ENCODE data around the gene TPM2.

TPM2 gene

DNA sequence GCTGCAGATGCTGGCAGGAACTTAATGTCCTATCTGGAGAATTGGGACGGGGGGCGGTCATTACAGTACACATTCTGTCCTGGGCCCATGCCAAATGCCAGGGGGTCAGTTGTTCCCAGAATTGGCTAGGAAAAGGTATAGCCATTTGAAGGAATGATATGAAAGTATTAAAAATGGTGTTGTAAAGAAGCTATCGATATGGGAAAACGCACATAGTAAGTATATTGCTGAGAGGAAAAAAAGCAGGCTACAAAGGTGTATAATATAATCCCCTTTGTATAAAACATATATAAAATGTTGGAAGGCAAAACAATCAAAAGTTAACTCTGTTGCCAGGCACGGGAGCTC is 24.3 kb downstream of the TPM2 start:
- DNase-seq (ENCODE audit: low read depth, low spot score): no peak
- CTCF ChIA-PET: interaction anchor here (0.7 to 11.9 kb wide), 10 partner anchors 7 to 69 kb away, joined by 3 to 148 read pairs (median 6); partner anchors contain the start of genes CA9, CCDC107, CREB3 and RMRP
- POLR2A ChIA-PET: interaction anchor here (0.9 to 3.2 kb wide), 6 partner anchors 13 to 63 kb away, joined by 3 to 23 read pairs (median 8); partner anchors contain the start of gene TPM2
- H3K4me3 ChIP-seq (ENCODE audit: low read depth, low read length): peak overlapping the region; percentile 71
- TF ChIP-seq, protein P1, sequence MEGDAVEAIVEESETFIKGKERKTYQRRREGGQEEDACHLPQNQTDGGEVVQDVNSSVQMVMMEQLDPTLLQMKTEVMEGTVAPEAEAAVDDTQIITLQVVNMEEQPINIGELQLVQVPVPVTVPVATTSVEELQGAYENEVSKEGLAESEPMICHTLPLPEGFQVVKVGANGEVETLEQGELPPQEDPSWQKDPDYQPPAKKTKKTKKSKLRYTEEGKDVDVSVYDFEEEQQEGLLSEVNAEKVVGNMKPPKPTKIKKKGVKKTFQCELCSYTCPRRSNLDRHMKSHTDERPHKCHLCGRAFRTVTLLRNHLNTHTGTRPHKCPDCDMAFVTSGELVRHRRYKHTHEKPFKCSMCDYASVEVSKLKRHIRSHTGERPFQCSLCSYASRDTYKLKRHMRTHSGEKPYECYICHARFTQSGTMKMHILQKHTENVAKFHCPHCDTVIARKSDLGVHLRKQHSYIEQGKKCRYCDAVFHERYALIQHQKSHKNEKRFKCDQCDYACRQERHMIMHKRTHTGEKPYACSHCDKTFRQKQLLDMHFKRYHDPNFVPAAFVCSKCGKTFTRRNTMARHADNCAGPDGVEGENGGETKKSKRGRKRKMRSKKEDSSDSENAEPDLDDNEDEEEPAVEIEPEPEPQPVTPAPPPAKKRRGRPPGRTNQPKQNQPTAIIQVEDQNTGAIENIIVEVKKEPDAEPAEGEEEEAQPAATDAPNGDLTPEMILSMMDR (IDR thresholded peaks at IDR 0.05; ENCODE audit: insufficient read depth, low read length, missing control alignments): no peak

DNA sequence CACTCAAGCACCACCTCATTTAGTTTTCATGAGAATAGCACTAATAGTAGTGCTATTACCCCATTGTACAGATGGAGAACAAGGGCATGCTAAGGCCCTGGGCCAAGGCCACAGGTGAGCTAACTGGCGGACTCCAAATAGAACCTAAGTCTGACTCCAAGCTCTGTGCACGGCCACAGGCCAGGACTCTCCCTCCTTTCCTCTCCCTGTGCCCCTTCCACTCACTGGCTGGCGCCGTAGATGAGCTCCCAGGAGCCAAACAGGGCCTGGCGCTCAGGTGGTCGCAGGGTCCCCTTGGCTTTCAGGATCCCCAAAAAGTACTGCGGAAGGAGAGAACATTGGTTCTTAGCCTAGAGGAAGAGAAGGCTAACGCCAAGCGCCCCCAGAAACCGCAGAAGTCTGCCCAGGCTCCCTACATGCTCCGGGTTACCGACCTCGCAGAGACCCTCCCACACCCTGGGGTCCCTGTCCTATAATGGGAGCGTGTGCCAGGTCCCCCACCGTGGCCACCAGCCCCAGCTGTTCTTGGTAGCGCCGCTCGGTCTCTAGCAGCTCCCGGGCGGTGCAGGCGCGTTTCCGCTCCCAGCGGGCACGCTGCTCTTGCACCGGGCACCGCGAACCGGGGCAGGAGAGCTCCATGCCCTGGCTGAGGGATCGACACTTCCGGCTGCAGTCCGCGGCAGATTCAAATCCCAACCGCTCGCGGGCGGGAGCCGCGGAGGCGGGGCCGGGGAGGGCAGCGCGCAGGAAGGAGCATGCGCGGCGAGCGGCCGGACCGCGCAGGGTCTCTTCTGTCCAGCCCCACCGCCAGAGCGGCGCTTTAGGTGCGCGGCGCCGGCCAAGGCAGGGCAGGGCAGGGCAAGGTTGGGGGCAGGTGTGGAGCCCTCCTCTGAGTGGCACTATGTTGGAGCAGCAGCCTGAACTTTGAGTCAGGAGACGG is 24.9 kb downstream of the TPM2 start, which contains the start of gene ARHGEF39:
Gene ARHGEF39, minus strand, starts transcription at position 665 of the 940 bp plus-strand sequence. Its CDS starts 26 bp downstream, at position 639.
- DNase-seq (ENCODE audit: low read depth, low spot score): no peak
- TF ChIP-seq, protein P1 (IDR thresholded peaks at IDR 0.05; ENCODE audit: insufficient read depth, low read length, missing control alignments): peak; percentile 31
- CTCF ChIA-PET: interaction anchor here (0.7 to 11.9 kb wide), 13 partner anchors 9 to 358 kb away, joined by 3 to 148 read pairs (median 5); partner anchors contain the start of genes CA9, CREB3 and TLN1
- POLR2A ChIA-PET: interaction anchor here (0.9 to 3.2 kb wide), 7 partner anchors 13 to 68 kb away, joined by 3 to 23 read pairs (median 6); partner anchors contain the start of genes CREB3, TLN1 and TPM2
- peak within 1 kb of the TSS; percentile 71 for H3K4me3 ChIP-seq (ENCODE audit: low read depth, low read length)

- ChIA-PET POLR2A (interaction anchor here (1.6 to 2.5 kb wide), 2 partner anchors 27 to 32 kb away, joined by 6 to 17 read pairs; partner anchors contain the start of gene TPM2), CTCF (interaction anchor here (1.5 to 11.9 kb wide), 12 partner anchors 9 to 150 kb away, joined by 4 to 148 read pairs (median 15); partner anchors contain the start of genes CA9, CREB3, SPAG8 and TLN1)
- TF ChIP-seq, protein P1 (IDR thresholded peaks at IDR 0.05; ENCODE audit: insufficient read depth, low read length, missing control alignments): no peak
- H3K4me3 ChIP-seq (ENCODE audit: low read depth, low read length): no peak overlapping the region
- no peak for DNase-seq (ENCODE audit: low read depth, low spot score)
Measured at GRCh38 chr9:35662437-35662836, 27.3 kb downstream of the TPM2 start.

DNA sequence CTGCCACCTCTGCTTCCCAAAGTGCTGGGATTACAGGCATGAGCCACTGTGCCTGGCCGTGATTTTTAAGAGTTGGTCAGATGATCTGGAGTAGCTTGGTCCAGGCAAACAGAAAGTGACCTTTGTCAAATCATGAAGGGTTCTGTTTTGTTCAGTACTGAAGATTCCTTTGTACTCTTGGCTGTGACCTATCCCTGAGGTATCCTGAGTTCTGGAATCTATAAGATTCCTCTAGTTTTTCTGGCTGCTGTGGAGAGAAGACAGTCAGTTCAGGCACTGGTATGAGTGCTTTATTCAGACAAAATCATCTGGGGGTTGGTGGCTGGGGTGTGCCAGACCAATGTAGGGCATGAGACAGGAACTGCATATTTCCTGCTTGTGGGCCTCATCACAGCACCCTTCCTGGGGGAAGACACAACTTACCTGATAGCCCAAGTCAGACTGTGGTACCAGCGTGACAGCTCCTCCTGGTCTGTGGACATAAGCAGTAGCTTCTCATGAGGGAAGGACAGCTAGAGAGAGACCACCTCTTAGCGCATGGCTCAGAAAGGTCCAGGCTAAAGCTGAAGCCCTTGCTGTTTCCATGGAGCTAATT is 27.9 kb downstream of the TPM2 start:
- no peak overlapping the region for H3K4me3 ChIP-seq (ENCODE audit: low read depth, low read length)
- TF ChIP-seq, protein P1 (IDR thresholded peaks at IDR 0.05; ENCODE audit: insufficient read depth, low read length, missing control alignments): no peak
- no peak for DNase-seq (ENCODE audit: low read depth, low spot score)
- CTCF ChIA-PET: interaction anchor here (0.7 to 11.9 kb wide), 26 partner anchors 9 to 220 kb away, joined by 3 to 148 read pairs (median 6); partner anchors contain the start of genes CA9, CREB3, GBA2 and HINT2
- POLR2A ChIA-PET: interaction anchor here (1.6 to 2.5 kb wide), 3 partner anchors 27 to 67 kb away, joined by 6 to 17 read pairs (median 9); partner anchors contain the start of gene TPM2

DNA sequence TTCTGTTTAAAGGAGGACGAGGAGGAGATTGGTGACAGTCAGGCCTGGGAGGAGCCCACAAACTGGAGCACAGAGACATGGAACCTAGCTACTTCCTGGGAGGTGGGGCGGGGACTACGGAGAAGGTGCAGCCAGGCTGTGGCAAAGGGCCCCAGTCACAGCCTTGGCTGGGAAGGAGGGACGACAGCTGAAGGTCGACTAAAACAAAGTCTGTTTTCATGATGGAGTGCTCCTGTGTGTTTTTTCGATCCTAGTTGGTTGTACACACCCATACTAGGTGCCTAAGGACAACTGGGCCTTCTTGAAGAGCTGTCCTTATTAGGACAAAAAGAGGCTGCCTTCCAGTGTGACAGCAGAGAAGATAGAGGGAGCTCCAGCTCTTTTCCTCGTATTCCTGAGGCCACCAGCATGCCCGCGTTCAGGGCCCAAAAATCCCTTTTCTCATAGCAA is 28.7 kb downstream of the TPM2 start:
- no peak for DNase-seq (ENCODE audit: low read depth, low spot score)
- POLR2A ChIA-PET: interaction anchor here (1.2 to 2.5 kb wide), 3 partner anchors 28 to 68 kb away, joined by 3 to 17 read pairs (median 9); partner anchors contain the start of gene TPM2

More for the DNA sequence above, 28.7 kb downstream of the TPM2 start:
- CTCF ChIA-PET: interaction anchor here (0.7 to 11.9 kb wide), 30 partner anchors 9 to 221 kb away, joined by 3 to 148 read pairs (median 6); partner anchors contain the start of genes CA9, CREB3, GBA2 and HINT2
- H3K4me3 ChIP-seq (ENCODE audit: low read depth, low read length): no peak overlapping the region
- TF ChIP-seq, protein P1 (IDR thresholded peaks at IDR 0.05; ENCODE audit: insufficient read depth, low read length, missing control alignments): peak; percentile 52
